Measurements from ENCODE around the gene MBNL1.

The MBNL1 gene

DNA sequence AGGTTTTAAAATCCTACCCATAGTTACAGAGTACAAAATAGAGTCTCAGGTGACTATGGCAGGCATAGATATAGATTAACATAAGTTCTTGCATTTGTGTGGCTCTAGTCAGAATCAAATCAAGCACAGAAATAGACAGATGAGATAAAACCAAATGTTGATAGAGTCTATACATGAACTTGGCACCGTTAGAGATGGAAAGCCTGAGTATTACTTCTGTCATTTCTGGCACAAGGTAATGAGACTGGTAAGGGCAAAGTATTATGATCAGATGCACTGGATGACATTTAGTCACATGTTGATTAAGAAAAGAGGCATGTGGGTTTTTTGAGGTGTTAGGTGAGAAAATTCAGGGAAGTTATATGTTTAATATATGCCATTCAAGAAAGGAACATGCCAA, 219.7 kb downstream of the MBNL1 start:
- TF ChIP-seq CTCF (IDR thresholded peaks at IDR 0.05; ENCODE audit: low read depth, low read length, missing control alignments) = no peak
- no peak overlapping the region for H3K4me3 ChIP-seq (ENCODE audit: low read depth, low read length)
- no peak for DNase-seq (ENCODE audit: low read depth)

DNA sequence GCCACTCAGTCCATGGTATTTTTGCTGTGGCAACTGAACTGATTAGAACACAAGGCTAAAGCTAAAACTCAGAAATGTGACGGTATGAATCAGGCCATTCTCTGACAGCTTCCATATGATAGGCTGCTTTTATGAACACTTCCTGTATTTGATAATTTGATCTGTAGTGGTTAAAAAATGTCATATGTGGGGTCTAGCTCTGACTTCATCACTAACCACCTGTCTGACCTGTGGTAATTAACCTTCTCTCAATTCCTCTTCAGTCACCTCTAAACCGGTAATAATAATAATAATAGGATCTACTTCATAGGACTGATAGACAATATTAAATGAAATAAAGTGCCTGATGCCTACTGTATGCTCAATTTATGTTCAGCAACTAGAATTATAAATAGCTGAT, 223.2 kb downstream of the MBNL1 start:
- H3K4me3 ChIP-seq (ENCODE audit: low read depth, low read length) = no peak overlapping the region
- no peak for TF ChIP-seq CTCF (IDR thresholded peaks at IDR 0.05; ENCODE audit: low read depth, low read length, missing control alignments)
- DNase-seq (ENCODE audit: low read depth) = no peak

DNA sequence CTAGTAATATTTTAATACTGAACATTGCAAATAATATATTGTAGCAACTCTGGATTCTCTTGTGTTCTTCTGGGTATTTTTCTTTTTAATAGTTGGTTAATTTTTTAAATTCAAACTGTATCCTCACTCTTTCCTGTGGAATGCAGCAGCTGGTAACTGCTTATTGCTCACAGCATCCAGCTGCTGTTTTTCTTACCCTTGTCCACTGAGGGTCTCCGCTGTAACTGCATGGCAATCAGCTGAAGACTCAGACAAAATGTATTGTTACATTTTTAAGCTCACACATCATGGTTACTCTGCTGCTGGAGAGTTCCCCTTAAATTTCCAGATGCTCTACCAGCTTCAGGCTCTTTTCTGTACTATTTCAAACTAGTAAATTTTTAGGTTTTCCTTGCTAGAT, 227.6 kb downstream of the MBNL1 start:
- no peak for DNase-seq (ENCODE audit: low read depth)
- TF ChIP-seq CTCF (IDR thresholded peaks at IDR 0.05; ENCODE audit: low read depth, low read length, missing control alignments) = no peak
- no peak overlapping the region for H3K4me3 ChIP-seq (ENCODE audit: low read depth, low read length)

GRCh38 chr3:152496716-152497115, 228.0 kb downstream of the MBNL1 start:
- DNase-seq (ENCODE audit: low read depth) = peak; percentile 51
- H3K4me3 ChIP-seq (ENCODE audit: low read depth, low read length) = no peak overlapping the region
- TF ChIP-seq CTCF (IDR thresholded peaks at IDR 0.05; ENCODE audit: low read depth, low read length, missing control alignments) = no peak

GRCh38 chr3:152497457-152497856, 228.7 kb downstream of the MBNL1 start:
- no peak for DNase-seq (ENCODE audit: low read depth)
- no peak for TF ChIP-seq CTCF (IDR thresholded peaks at IDR 0.05; ENCODE audit: low read depth, low read length, missing control alignments)
- H3K4me3 ChIP-seq (ENCODE audit: low read depth, low read length) = no peak overlapping the region

- no peak for DNase-seq (ENCODE audit: low read depth)
- H3K4me3 ChIP-seq (ENCODE audit: low read depth, low read length) = no peak overlapping the region
- no peak for TF ChIP-seq CTCF (IDR thresholded peaks at IDR 0.05; ENCODE audit: low read depth, low read length, missing control alignments)
Measured at GRCh38 chr3:152497890-152498289, 229.2 kb downstream of the MBNL1 start.

- no peak for TF ChIP-seq CTCF (IDR thresholded peaks at IDR 0.05; ENCODE audit: low read depth, low read length, missing control alignments)
- no peak for DNase-seq (ENCODE audit: low read depth)
- no peak overlapping the region for H3K4me3 ChIP-seq (ENCODE audit: low read depth, low read length)
Measured at GRCh38 chr3:152499791-152500385, 231.2 kb downstream of the MBNL1 start.

Data from GM12864 (cell line).